Chondrocyte (in vitro differentiated cells): ENCODE data around the gene MATCAP1. TPM values are rescaled to one million over a fixed set of nuclear protein-coding genes. Genes with fewer than 3 reads are reported as not detected.

Source experiments
- DNase-seq: peaks from one replicate; pipeline ENCODE4 v3.0.0; 2021; ENCODE audit warnings: mixed read lengths, low spot score
- H3K27ac Mint-ChIP-seq: one replicate; pipeline ENCODE4 v1.8.0; 2021; ENCODE audit warnings: mild to moderate bottlenecking, moderate library complexity, mixed read lengths; ENCODE audit not compliant: unreplicated experiment
- H3K27me3 Mint-ChIP-seq: 2 replicates; pipeline ENCODE4 v1.8.0; 2021; ENCODE audit warnings: low read depth, mixed read lengths
- H3K36me3 Mint-ChIP-seq: 2 replicates; pipeline ENCODE4 v1.8.0; 2021; ENCODE audit warnings: low read depth, mixed read lengths
- H3K4me1 Mint-ChIP-seq: 2 replicates; pipeline ENCODE4 v1.8.0; 2021; ENCODE audit warnings: low read depth, mild to moderate bottlenecking, mixed read lengths
- H3K4me3 Mint-ChIP-seq: one replicate; pipeline ENCODE4 v1.8.0; 2021; ENCODE audit warnings: mild to moderate bottlenecking, moderate library complexity, mixed read lengths; ENCODE audit not compliant: unreplicated experiment
- H3K9me3 Mint-ChIP-seq: 2 replicates; pipeline ENCODE4 v1.8.0; 2021; ENCODE audit warnings: low read depth, mixed read lengths
- total RNA-seq: library from RNA; stranded (reverse); gene quantifications from 3 replicates; pipeline ENCODE4 v1.2.1, GENCODE V29; 2021
- TF ChIP-seq, protein P1 (sequence below): fragments of 200-600 bp; sonication (generic); IDR thresholded peaks from 2 replicates; pipeline ENCODE4 v1.5.0; 2021; ENCODE audit warnings: antibody characterized with exemption, mild to moderate bottlenecking, moderate library complexity

The MATCAP1 gene
- total RNA-seq, 1 donor from 2014 or later, result 29.9 TPM

DNA sequence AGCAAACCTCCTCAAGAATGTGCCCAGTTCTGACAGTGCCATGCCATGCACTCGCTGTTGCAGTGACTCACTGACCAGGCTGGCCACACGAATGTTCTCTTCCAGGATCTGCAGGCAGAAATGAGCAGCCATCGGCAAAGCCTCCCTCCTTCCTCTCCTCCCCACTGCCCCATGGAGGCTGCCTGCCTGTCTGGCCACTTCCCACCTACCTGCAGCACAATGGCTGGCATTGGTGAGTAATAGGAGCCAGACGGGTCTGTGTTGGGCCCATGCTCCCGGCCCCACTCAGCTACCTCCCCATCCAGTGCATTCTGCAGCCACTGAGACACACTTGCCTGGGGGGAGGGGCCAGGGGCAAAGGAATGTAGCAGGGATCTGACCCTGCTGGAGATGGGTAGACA lies 2.8 kb upstream of the MATCAP1 start:
- no peak for DNase-seq
- Mint-ChIP-seq H3K9me3 (no peaks in the 10 kb centered on the region), H3K4me3 (no peak overlapping the region), H3K4me1 (peaks cover 15% of the 10 kb centered on the region), H3K27me3 (no peaks in the 10 kb centered on the region), H3K36me3 (no peaks in the 10 kb centered on the region), H3K27ac (no peak overlapping the region)
- TF ChIP-seq, protein P1, sequence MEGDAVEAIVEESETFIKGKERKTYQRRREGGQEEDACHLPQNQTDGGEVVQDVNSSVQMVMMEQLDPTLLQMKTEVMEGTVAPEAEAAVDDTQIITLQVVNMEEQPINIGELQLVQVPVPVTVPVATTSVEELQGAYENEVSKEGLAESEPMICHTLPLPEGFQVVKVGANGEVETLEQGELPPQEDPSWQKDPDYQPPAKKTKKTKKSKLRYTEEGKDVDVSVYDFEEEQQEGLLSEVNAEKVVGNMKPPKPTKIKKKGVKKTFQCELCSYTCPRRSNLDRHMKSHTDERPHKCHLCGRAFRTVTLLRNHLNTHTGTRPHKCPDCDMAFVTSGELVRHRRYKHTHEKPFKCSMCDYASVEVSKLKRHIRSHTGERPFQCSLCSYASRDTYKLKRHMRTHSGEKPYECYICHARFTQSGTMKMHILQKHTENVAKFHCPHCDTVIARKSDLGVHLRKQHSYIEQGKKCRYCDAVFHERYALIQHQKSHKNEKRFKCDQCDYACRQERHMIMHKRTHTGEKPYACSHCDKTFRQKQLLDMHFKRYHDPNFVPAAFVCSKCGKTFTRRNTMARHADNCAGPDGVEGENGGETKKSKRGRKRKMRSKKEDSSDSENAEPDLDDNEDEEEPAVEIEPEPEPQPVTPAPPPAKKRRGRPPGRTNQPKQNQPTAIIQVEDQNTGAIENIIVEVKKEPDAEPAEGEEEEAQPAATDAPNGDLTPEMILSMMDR, result no peak

DNA sequence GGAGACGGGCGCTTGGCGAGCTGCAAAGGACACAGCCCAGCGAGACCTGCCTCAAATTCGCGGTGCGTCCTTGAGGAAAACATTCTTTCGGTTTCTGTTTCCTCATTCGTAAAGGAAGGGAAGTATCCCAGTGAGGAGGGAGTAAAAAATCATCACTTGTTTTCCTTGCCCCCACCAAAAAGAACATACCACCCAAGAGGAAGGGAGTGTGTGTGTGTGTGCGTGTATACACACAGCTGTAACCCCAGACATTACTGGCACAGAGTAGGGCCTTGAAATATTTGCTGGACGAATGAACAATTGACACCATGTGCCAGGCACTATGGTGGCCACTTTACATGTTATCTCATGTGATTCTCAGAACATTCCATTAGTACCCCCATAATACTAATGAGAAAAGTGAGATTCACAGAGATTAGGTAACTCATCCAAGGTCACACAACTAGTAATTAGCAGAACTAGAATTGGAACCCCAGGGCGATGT lies 1.9 kb upstream of the MATCAP1 start:
- Mint-ChIP-seq H3K36me3 (no peaks in the 10 kb centered on the region), H3K4me1 (peaks cover 11% of the 10 kb centered on the region), H3K9me3 (no peaks in the 10 kb centered on the region), H3K27me3 (no peaks in the 10 kb centered on the region), H3K27ac (no peak overlapping the region), H3K4me3 (no peak overlapping the region)
- DNase-seq, result no peak
- TF ChIP-seq, protein P1, result peak; percentile 62

DNA sequence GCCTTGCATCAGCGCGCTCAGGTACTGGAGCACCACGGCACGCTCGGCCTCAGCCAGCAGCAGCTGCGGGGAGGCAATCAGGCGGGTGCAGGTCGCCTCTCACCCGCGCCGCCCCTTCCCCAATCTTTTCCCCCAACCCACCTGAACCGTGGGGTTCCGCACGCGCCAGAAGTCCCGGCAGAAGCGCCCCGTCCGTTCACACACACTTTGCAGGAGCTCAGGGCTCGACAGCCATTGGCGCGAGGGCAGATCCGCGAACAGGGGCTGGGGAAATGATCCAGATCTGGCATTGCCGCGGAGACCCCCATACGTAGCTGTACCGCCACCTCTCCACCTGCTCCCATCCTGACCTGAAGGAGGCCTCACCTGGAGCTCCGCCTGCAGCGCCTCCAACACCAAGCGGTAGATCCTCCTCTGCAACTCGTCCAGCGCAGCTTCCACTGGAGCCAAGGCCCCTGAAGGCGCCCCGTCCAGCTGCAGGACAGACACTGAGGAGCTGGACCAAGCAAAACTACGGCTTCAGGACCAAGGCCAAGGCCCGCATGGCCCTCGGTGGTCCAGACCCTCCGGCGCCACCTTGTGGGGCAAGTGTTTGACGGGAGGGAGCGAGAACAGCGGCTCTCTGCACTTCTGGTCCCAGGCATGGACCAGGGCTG lies 1.4 kb upstream of the MATCAP1 start:
- TF ChIP-seq, protein P1, result peak; percentile 91
- no peak for DNase-seq
- peaks cover 11% of the 10 kb centered on the region for H3K4me1 Mint-ChIP-seq
- no peaks in the 10 kb centered on the region for H3K9me3 Mint-ChIP-seq
- H3K27ac Mint-ChIP-seq, result peak overlapping the region; percentile 80
- peak overlapping the region; percentile 74 for H3K4me3 Mint-ChIP-seq
- H3K36me3 Mint-ChIP-seq, result no peaks in the 10 kb centered on the region
- H3K27me3 Mint-ChIP-seq, result no peaks in the 10 kb centered on the region

GRCh38 chr16:67184453-67184994 lies 761 bp upstream of the MATCAP1 start:
- Mint-ChIP-seq H3K4me3 (peak overlapping the region; percentile 53), H3K27ac (no peak overlapping the region)
- TF ChIP-seq, protein P1, result no peak

GRCh38 chr16:67183284-67183626 lies 508 bp downstream of the MATCAP1 start:
- TF ChIP-seq, protein P1, result no peak
- no peak overlapping the region for H3K4me3 Mint-ChIP-seq
- H3K36me3 Mint-ChIP-seq, result peaks cover 1% of the 10 kb centered on the region
- no peak overlapping the region for H3K27ac Mint-ChIP-seq
- no peaks in the 10 kb centered on the region for H3K9me3 Mint-ChIP-seq
- H3K4me1 Mint-ChIP-seq, result peaks cover 15% of the 10 kb centered on the region
- no peak for DNase-seq
- H3K27me3 Mint-ChIP-seq, result no peaks in the 10 kb centered on the region

More at GRCh38 chr16:67184453-67184994, 761 bp upstream of the MATCAP1 start:
- no peaks in the 10 kb centered on the region for H3K36me3 Mint-ChIP-seq
- no peaks in the 10 kb centered on the region for H3K9me3 Mint-ChIP-seq
- H3K4me1 Mint-ChIP-seq, result peaks cover 11% of the 10 kb centered on the region
- DNase-seq, result no peak
- no peaks in the 10 kb centered on the region for H3K27me3 Mint-ChIP-seq
